Activated CD4-positive, alpha-beta memory T cell treated with anti-CD3 and anti-CD28 coated beads for 36 hours (primary cell): ENCODE measurements around the gene STK32C. TPM values are rescaled to one million over a fixed set of nuclear protein-coding genes. Genes with fewer than 3 reads are reported as not detected.
A peak's percentile ranks its signal among the peaks of the same experiment; 100 is the strongest.

Experiments used
- CTCF ChIA-PET: fragments of 350-600 bp; sonication (Branson Sonifier 250); formaldehyde crosslinking; loops from one replicate; lab custom pipeline; 2021; ENCODE audit warnings: antibody characterized with exemption, inconsistent platforms; lab: Charles Lee
- POLR2A ChIA-PET: fragments of 350-600 bp; sonication (Branson Sonifier 250); formaldehyde crosslinking; loops from one replicate; lab custom pipeline; 2021; ENCODE audit warnings: antibody characterized with exemption; lab: Charles Lee
- DNase-seq: peaks from one replicate; pipeline ENCODE4 v3.0.0-alpha.2; 2020
- H3K27ac Mint-ChIP-seq: one replicate; pipeline ENCODE4 v1.8.0; 2021; ENCODE audit warnings: mixed read lengths
- H3K27me3 Mint-ChIP-seq: one replicate; pipeline ENCODE4 v1.8.0; 2021; ENCODE audit warnings: mixed read lengths
- H3K36me3 Mint-ChIP-seq: one replicate; pipeline ENCODE4 v1.8.0; 2021; ENCODE audit warnings: mixed read lengths
- H3K4me1 Mint-ChIP-seq: one replicate; pipeline ENCODE4 v1.8.0; 2021; ENCODE audit warnings: low read depth, mixed read lengths
- H3K4me3 Mint-ChIP-seq: one replicate; pipeline ENCODE4 v1.8.0; 2021; ENCODE audit warnings: mild to moderate bottlenecking, mixed read lengths
- H3K9me3 Mint-ChIP-seq: one replicate; pipeline ENCODE4 v1.8.0; 2021; ENCODE audit warnings: mixed read lengths
- intact Hi-C: fragments of 100-400 bp; cut with micrococcal nuclease; formaldehyde crosslinking; loops from one replicate; pipeline ENCODE4 v1.15.1; 2023
- total RNA-seq, 2 experiments: library from RNA; stranded (reverse); gene quantifications; one replicate each; pipeline ENCODE4 v1.2.3, GENCODE V29; 2021

STK32C gene
- total RNA-seq, 2 experiments from 2014 or later = 14.8 to 16.1 TPM

DNA sequence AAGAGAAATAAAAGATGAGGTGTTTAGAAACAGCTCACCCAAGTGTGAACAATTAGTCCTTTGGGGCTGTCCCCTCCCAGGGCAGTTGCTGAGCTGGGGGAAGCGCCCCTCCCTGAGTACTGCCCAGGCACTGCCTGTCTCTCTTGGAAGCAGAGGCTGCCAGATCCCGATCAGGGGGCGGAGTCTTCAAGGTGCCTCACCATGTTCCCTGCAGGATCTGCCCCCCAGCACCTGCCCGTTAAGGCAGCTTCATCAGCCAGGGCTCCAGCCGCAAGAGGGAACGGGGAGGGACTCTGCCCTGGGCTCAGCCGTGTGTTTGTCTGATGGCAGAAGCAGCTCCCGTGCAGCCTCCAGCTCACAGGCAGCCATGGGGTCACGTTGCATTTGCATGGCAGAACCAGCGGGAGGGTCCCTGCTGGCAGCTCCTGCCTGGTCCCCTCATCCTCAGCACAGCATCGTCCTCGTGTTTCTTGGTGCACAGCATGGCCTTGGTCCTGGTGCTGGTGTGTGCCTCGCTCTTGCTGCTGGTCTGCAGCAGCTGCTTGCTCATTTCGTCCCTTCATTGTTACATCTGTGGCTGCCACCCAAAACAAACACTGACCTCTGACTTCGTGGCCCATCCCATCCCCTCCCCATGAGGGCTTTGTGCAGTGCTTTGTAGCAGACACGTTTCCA is 131.7 kb downstream of the STK32C start:
- H3K9me3 Mint-ChIP-seq = peaks cover 4% of the 10 kb centered on the region
- no peak overlapping the region for H3K4me3 Mint-ChIP-seq
- H3K4me1 Mint-ChIP-seq = peaks cover 2% of the 10 kb centered on the region
- POLR2A ChIA-PET = interaction anchor here (0.5 kb wide), 1 partner anchor 392 kb away, joined by 3 read pairs; no protein-coding TSS in a partner anchor
- intact Hi-C loops = no loop called here
- no peaks in the 10 kb centered on the region for H3K36me3 Mint-ChIP-seq
- CTCF ChIA-PET = no interaction called here
- peaks cover 19% of the 10 kb centered on the region for H3K27me3 Mint-ChIP-seq
- DNase-seq = peak; percentile 41
- no peak overlapping the region for H3K27ac Mint-ChIP-seq

DNA sequence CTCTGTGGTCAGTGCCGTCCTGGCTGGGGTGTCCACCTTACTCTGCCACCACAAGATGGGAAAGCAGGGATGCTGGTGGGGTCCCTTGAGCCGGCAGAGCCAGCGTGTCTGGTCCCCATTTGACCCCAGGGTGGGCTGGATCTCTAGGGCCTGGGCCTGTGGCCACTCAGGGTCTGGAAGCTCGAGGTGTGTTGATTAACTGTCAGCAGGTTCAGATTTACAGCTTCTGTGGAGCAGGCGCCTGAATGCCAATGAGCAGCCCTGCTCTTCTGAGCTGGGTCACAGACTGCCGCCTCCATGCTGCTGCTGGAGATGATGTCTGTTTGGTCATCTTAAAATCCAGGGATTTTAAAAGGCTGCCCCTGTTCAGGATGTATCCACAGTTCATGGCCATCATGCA is 132.3 kb downstream of the STK32C start:
- no peak for DNase-seq
- H3K9me3 Mint-ChIP-seq = peaks cover 4% of the 10 kb centered on the region
- no peak overlapping the region for H3K4me3 Mint-ChIP-seq
- intact Hi-C loops = no loop called here
- ChIA-PET POLR2A (no interaction called here), CTCF (no interaction called here)
- no peak overlapping the region for H3K27ac Mint-ChIP-seq
- no peaks in the 10 kb centered on the region for H3K36me3 Mint-ChIP-seq
- peaks cover 2% of the 10 kb centered on the region for H3K4me1 Mint-ChIP-seq
- peaks cover 19% of the 10 kb centered on the region for H3K27me3 Mint-ChIP-seq

DNA sequence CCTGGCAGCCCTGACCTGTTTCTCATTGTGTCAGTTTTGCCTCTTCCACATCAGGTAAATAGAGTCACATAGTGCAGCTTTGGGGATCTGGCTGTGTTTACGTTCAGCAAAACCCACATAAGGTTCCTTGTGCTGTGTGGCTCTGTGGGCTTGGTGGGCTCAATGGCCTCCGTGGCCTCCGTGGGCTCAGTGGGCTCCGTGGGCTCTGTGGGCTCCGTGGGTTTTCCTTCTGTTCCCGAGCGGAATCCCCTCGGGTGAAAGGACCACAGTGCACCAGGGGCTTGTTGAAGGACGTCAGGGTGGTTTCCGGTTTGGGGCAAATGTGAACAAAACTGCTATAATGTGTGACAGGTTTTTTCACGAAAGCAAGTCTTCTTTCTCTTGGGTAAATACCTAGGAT is 133.5 kb downstream of the STK32C start:
- no peak for DNase-seq
- intact Hi-C loops = no loop called here
- ChIA-PET POLR2A (no interaction called here), CTCF (no interaction called here)
- Mint-ChIP-seq H3K9me3 (peaks cover 4% of the 10 kb centered on the region), H3K27ac (no peak overlapping the region), H3K36me3 (no peaks in the 10 kb centered on the region), H3K27me3 (peaks cover 19% of the 10 kb centered on the region), H3K4me1 (peaks cover 2% of the 10 kb centered on the region), H3K4me3 (no peak overlapping the region)

DNA sequence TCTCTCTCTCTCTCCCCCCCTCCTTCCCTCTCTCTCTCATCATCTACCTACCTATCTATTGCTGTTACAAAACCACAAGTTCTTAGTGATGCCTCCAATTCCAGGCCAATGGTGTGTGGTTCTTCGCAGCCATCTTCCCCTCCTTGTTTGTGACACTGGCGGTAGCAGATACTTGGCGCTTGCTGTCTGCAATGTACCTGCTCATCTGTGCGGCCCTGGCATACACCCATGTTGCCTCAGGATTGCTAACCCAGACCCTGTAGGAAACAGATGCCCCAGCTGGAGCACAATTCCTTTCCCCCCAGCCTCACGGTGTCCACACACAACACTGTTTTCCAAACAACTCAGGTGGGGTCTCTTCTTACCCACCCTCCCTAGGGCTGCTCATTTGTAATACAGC is 134.6 kb downstream of the STK32C start:
- no peak overlapping the region for H3K27ac Mint-ChIP-seq
- peaks cover 2% of the 10 kb centered on the region for H3K4me1 Mint-ChIP-seq
- POLR2A ChIA-PET = no interaction called here
- H3K9me3 Mint-ChIP-seq = peaks cover 4% of the 10 kb centered on the region
- DNase-seq = no peak
- H3K4me3 Mint-ChIP-seq = no peak overlapping the region
- H3K36me3 Mint-ChIP-seq = no peaks in the 10 kb centered on the region
- CTCF ChIA-PET = no interaction called here
- H3K27me3 Mint-ChIP-seq = peaks cover 16% of the 10 kb centered on the region
- intact Hi-C loops = no loop called here

DNA sequence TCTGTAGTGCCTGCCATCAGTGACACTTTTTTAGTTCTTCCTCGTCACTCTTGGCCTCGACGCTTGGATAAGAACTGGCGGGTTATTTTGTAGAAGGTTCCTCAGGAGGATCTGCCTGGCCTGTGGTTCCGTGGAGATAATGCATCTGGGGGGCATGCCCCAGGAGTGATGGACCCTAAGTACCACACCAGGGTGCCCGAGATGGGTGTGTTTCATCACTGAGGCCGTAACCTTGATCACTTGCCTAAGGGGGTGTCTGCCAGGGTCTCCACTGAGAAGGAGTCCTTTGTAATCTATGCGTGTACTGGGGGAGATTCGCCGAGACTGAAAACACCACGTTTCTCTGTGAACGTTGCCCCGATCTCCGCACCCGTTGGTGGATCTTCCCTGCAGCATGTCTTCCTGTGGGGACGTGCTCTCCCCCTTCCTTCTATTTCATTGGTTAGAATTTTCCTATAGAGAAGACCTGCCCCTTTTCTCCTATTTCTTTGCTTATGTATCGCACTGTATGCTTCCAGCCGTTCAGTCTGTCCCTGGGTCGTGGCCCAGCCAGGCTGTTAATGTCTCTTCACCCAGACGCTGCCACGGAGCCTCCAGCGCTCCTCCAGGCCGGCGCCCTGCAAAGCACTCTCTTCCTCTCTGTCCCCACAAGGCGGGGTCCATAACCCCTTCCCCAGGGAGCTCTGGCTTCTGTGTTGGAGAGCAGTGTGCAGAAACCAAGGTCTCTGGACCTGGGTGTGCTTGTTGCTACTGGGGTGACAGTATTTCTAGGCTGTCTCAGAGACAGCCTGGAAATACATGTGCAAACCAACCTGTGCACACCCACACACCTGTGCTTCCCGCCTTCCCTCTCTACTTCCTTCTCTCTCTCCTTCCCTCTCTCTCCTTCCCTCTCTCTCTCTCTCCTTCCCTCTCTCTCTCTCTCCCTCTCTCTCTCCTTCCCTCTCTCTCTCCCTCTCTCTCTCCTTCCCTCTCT is 135.4 kb downstream of the STK32C start:
- Mint-ChIP-seq H3K27ac (no peak overlapping the region), H3K4me1 (peaks cover 2% of the 10 kb centered on the region), H3K4me3 (no peak overlapping the region), H3K27me3 (peaks cover 11% of the 10 kb centered on the region), H3K9me3 (peaks cover 4% of the 10 kb centered on the region), H3K36me3 (no peaks in the 10 kb centered on the region)
- ChIA-PET POLR2A (no interaction called here), CTCF (no interaction called here)
- intact Hi-C loops = no loop called here
- DNase-seq = no peak

DNA sequence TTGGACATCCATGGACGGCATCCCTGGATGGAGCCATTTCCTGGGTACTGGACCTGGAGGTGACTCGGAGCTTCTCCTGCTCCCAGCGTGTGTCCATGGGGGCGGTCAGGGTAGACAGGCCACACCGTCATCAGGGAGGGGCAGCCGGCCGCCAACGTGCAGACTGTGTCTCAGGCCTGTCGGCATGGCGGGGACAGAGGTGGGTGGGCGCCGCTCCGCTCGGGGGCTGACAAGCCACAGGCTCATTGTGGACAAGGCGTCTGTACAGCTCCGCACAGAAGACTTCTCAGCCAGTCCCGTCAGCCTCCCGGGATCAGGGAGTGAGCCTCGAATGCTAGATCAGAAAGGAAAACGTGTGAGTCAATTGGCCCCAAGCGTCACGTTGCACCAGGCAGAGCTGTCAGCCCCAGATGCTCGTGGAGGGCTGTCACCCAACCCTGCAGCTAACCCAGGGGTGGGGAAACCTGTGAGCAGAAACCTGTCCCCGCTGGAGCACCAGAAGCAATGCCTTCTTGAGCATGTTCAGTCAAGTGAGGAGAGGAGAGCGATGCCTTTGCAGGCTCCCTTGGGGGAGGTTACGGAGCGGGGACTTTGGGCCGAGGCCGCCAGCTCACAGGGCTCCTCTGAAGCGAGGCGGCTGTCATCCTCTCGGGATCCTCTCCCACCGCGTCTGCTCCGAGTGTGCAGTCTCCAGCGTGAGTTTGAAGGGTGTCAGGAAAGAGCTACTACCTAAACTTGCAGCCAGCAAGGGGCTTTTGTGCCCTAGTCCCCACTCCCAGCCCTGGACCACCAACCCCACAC is 137.0 kb downstream of the STK32C start:
- POLR2A ChIA-PET = no interaction called here
- Mint-ChIP-seq H3K27ac (no peak overlapping the region), H3K4me3 (no peak overlapping the region), H3K27me3 (no peaks in the 10 kb centered on the region), H3K9me3 (peaks cover 4% of the 10 kb centered on the region), H3K36me3 (no peaks in the 10 kb centered on the region), H3K4me1 (peaks cover 5% of the 10 kb centered on the region)
- no peak for DNase-seq
- CTCF ChIA-PET = no interaction called here
- intact Hi-C loops = no loop called here

DNA sequence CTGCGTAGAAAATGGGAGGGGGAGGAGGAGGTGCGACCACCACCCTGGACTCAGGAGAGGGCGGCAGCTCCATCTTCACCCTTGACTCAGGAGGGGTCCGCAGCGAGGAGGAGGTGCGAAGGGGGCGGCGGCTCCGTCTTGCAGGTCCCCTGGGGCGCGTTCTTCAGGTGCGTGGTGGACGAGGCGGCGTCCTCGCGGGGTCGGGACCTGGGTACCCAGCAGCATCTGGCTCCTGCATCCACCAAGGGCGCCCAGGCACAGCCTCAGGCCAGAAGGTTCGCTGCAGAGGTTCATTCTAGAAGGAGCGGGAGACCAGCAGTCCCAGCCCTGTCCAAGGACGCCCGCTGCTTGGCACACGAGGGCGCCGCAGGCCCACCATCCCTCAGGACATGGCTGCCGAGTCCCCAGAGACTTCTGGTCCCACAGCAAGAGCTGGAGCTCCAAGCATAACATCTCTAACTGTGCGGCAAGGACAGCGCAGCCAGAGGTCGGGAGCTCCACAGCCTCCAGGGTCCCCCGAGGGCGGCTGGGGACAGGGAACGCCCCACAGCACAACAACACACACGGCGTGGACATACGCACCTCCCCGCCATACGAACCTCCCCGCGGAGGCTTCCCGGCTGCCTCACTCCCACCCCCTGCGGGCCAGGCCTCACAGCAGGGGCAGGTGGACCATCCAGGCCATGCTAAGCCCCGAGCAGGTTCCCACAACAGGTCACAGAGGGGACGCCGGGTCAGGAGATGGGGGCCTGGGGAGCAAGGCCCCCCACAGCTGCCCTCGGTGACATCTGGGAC is 137.8 kb downstream of the STK32C start:
- no peak for DNase-seq
- CTCF ChIA-PET = no interaction called here
- POLR2A ChIA-PET = no interaction called here
- H3K4me3 Mint-ChIP-seq = no peak overlapping the region
- H3K27me3 Mint-ChIP-seq = no peaks in the 10 kb centered on the region
- H3K27ac Mint-ChIP-seq = no peak overlapping the region
- intact Hi-C loops = no loop called here
- H3K4me1 Mint-ChIP-seq = peaks cover 5% of the 10 kb centered on the region
- H3K9me3 Mint-ChIP-seq = peaks cover 4% of the 10 kb centered on the region
- no peaks in the 10 kb centered on the region for H3K36me3 Mint-ChIP-seq

DNA sequence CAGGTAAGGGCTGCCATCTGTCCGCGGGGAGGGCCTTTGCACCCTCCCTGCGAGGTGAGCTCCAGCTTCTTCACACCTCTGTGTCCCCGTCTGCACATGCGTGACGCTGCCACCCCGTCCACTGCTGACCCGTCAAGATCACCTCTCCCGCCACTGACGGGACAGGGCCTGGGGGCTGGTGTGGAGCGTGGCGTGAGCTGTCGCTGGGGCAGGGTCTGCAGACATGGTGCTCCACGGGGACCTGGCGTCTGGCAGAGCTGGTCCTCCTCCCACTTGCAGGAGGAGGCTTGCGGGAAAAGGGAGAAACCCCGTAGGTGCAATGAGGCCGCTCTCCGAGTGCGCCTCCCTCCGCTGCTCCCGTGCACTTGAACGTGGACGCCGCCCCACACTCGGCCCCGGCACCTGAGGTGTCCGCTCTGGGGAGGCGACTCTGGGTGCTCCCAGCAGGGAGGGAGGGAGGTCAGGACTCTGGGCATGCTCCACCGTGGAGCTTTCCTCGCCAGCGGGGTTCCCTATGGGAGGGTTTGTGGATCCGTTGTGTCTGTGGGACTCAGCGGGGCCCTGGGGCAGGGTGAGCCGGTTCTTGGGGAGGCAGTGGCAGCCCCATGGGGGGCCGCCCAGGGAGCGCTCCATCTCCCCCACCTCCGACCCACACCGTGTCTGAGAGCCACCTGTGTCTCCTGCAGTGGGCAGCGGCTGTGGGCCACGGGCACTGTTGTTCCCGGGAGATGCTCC is 138.6 kb downstream of the STK32C start:
- Mint-ChIP-seq H3K4me3 (no peak overlapping the region), H3K27me3 (no peaks in the 10 kb centered on the region), H3K27ac (no peak overlapping the region), H3K9me3 (peaks cover 4% of the 10 kb centered on the region), H3K36me3 (no peaks in the 10 kb centered on the region), H3K4me1 (peaks cover 5% of the 10 kb centered on the region)
- CTCF ChIA-PET = no interaction called here
- intact Hi-C loops = no loop called here
- POLR2A ChIA-PET = no interaction called here
- DNase-seq = no peak

DNA sequence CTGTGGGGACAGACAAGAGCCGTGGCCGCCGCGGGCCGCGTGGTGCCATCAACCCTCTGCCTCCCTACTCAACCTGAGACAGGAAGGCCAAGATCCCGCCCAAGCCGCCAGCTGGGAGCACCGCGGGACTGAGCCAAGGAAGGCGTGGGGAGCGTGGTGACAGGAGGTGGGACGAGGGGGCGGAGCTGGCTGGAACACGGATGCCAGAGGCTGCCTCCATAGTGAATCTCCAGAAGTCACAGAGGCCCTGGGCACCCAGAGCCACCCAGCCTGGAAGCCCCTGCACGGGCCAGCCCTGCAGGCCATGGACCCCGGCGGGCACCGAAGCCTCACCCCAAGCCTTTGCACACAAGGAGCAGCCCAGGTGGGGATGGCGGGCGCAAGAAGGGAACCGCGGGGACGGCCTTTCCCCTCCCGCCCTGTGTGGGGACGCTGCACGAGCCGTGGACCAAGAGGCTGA is 139.1 kb downstream of the STK32C start:
- Mint-ChIP-seq H3K4me3 (no peak overlapping the region), H3K27me3 (no peaks in the 10 kb centered on the region), H3K36me3 (no peaks in the 10 kb centered on the region), H3K9me3 (peaks cover 4% of the 10 kb centered on the region), H3K4me1 (peaks cover 7% of the 10 kb centered on the region), H3K27ac (no peak overlapping the region)
- intact Hi-C loops = no loop called here
- DNase-seq = no peak
- CTCF ChIA-PET = no interaction called here
- POLR2A ChIA-PET = no interaction called here

DNA sequence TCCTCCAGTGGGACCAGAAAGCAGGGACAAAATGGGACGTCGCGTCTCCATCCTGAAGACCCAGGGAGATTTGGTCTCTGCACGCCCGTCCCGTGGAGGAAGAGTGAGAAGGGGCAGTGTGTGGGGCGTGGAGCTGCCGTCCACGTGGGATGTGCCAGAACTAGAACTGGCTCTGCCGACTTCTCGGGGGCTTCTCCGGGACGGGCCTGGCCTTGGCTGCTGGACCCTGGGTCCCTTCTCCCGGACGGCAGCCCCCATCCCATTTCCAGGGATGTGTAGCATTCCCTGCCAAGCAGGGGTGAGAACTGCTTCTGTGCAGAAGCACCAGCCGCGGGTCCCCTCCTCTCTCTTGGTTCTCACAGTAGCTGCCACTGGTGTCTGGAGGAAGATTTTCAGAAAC is 139.8 kb downstream of the STK32C start:
- H3K27me3 Mint-ChIP-seq = no peaks in the 10 kb centered on the region
- H3K27ac Mint-ChIP-seq = no peak overlapping the region
- H3K36me3 Mint-ChIP-seq = no peaks in the 10 kb centered on the region
- H3K4me1 Mint-ChIP-seq = peaks cover 10% of the 10 kb centered on the region
- intact Hi-C loops = no loop called here
- H3K9me3 Mint-ChIP-seq = no peaks in the 10 kb centered on the region
- no peak for DNase-seq
- no peak overlapping the region for H3K4me3 Mint-ChIP-seq
- POLR2A ChIA-PET = no interaction called here
- CTCF ChIA-PET = no interaction called here

DNA sequence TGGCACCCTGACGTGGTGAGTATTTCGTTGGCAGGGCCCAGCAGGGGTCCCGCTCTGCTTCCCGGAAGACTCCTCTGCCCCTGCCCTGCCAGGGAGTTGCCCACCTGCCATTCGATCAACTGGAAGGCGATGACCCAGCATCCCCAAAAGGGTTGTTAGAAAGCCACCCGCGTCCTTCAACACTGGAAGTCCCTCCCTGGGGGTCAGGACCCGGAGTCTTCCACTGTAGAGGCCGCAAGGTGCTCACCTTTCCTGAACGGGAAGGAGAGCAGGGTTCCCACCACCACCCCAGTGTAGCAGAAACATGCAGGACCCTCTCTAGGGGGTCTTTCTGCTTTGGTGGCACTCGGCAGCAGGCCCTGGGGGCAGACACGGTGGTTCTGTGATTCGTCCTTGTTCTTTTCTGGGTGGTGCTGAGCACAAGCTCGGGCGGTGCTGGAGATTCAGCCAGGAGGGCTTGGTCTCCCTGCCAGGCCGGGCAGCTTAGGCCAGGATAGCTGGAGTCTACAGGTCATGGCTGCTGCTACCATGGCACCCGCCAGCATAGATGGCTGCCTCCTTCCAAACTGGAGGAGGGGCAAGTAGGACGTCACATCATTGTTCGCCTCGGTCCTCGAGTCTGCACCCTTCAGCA is 140.6 kb downstream of the STK32C start:
- intact Hi-C loops = no loop called here
- Mint-ChIP-seq H3K9me3 (no peaks in the 10 kb centered on the region), H3K4me3 (no peak overlapping the region), H3K27ac (no peak overlapping the region), H3K4me1 (peaks cover 17% of the 10 kb centered on the region), H3K36me3 (no peaks in the 10 kb centered on the region), H3K27me3 (no peaks in the 10 kb centered on the region)
- ChIA-PET CTCF (no interaction called here), POLR2A (no interaction called here)
- no peak for DNase-seq
